IMR-90 (cell line): ENCODE measurements around the gene RPL6. TPM values are rescaled to one million over a fixed set of nuclear protein-coding genes. Genes with fewer than 3 reads are reported as not detected.

ENCODE experiments used
- ATAC-seq: fragments of 200-7000 bp; cut with Tn5 transposase; 2 replicates; pipeline ENCODE4 v1.9.1; 2020; ENCODE audit warnings: low read depth, mild to moderate bottlenecking, moderate library complexity
- BruUV-seq: library from RNA; stranded (reverse); fragments of 400-500 nt; replicated peaks from 2 replicates; lab custom pipeline; 2021; lab: Mats Ljungman, UMichigan
- CTCF ChIA-PET: fragments of 300-600 bp; formaldehyde crosslinking; extraction: SDS; loops from one replicate; lab custom pipeline; 2021; ENCODE audit warnings: antibody characterized with exemption; lab: Yijun Ruan, JAX
- POLR2A ChIA-PET: fragments of 300-600 bp; sonication (Branson Sonifier 250); formaldehyde crosslinking; loops from one replicate; lab custom pipeline; 2022; ENCODE audit warnings: antibody characterized with exemption; ENCODE audit not compliant: unreplicated experiment; lab: Charles Lee
- DNase-seq: peaks from one replicate; pipeline ENCODE4 v3.0.0; 2013
- H2AFZ ChIP-seq: replicated peaks from 2 replicates; pipeline ENCODE3; 2013; ENCODE audit warnings: low read length, mild to moderate bottlenecking; ENCODE audit not compliant: poor library complexity
- H2AK5ac ChIP-seq: 2 replicates; pipeline ENCODE4 v1.6.1; 2013; ENCODE audit warnings: low read depth, low read length, inconsistent platforms
- H2AK9ac ChIP-seq: replicated peaks from 2 replicates; pipeline ENCODE3; 2013; ENCODE audit warnings: mild to moderate bottlenecking, low read depth, low read length, moderate library complexity; ENCODE audit not compliant: poor library complexity
- H2BK120ac ChIP-seq: 2 replicates; pipeline ENCODE4 v1.6.1; 2013; ENCODE audit warnings: low read depth, low read length, inconsistent platforms
- H2BK15ac ChIP-seq: 3 replicates; pipeline ENCODE4 v1.6.1; 2013; ENCODE audit warnings: low read depth, low read length, inconsistent platforms
- H2BK20ac ChIP-seq: 2 replicates; pipeline ENCODE4 v1.6.1; 2013; ENCODE audit warnings: low read depth, mild to moderate bottlenecking, inconsistent platforms, low read length, moderate library complexity
- H2BK5ac ChIP-seq: 2 replicates; pipeline ENCODE4 v1.6.1; 2013; ENCODE audit warnings: mild to moderate bottlenecking, low read depth, low read length, inconsistent platforms; ENCODE audit not compliant: poor library complexity, severe bottlenecking
- H3K14ac ChIP-seq: replicated peaks from 2 replicates; pipeline ENCODE4 v1.6.1; 2013; ENCODE audit warnings: low read depth, low read length, inconsistent platforms
- H3K18ac ChIP-seq: 2 replicates; pipeline ENCODE4 v1.6.1; 2013; ENCODE audit warnings: low read depth, low read length, control low read depth
- H3K23ac ChIP-seq: 2 replicates; pipeline ENCODE4 v1.6.1; 2013; ENCODE audit warnings: low read depth, low read length, inconsistent platforms
- H3K27ac ChIP-seq: 2 replicates; pipeline ENCODE4 v1.5.1; 2013; ENCODE audit warnings: mild to moderate bottlenecking, control low read depth, low read length; ENCODE audit not compliant: insufficient read depth
- H3K27me3 ChIP-seq: 2 replicates; pipeline ENCODE4 v1.6.1; 2013; ENCODE audit warnings: low read length; ENCODE audit not compliant: control insufficient read depth, insufficient read depth
- H3K36me3 ChIP-seq: 2 replicates; pipeline ENCODE4 v1.6.1; 2013; ENCODE audit warnings: low read length, mixed read lengths; ENCODE audit not compliant: control insufficient read depth, insufficient read depth
- H3K4ac ChIP-seq: 2 replicates; pipeline ENCODE4 v1.6.1; 2013; ENCODE audit warnings: low read depth, low read length, inconsistent platforms
- H3K4me1 ChIP-seq: 2 replicates; pipeline ENCODE4 v1.6.1; 2013; ENCODE audit warnings: low read length, mixed read lengths; ENCODE audit not compliant: control insufficient read depth, insufficient read depth
- H3K4me2 ChIP-seq: 2 replicates; pipeline ENCODE4 v1.6.1; 2013; ENCODE audit warnings: low read depth, mild to moderate bottlenecking, control low read depth, low read length, moderate library complexity
- H3K4me3 ChIP-seq: 2 replicates; pipeline ENCODE4 v1.5.1; 2013; ENCODE audit warnings: low read depth, mild to moderate bottlenecking, control low read depth, low read length, moderate library complexity; ENCODE audit not compliant: insufficient read depth
- H3K56ac ChIP-seq: 2 replicates; pipeline ENCODE4 v1.6.1; 2013; ENCODE audit warnings: low read length, inconsistent platforms; ENCODE audit not compliant: insufficient read depth; ENCODE audit errors: extremely low read depth
- H3K79me1 ChIP-seq, 2 experiments: 2 replicates each; pipeline ENCODE4 v1.6.1; 2013; ENCODE audit warnings: low read length in 2 of 2, inconsistent platforms in 1 of 2, low read depth in 1 of 2
- H3K9ac ChIP-seq: 2 replicates; pipeline ENCODE4 v1.6.1; 2013; ENCODE audit warnings: low read depth, low read length, control low read depth
- H3K9me1 ChIP-seq: 2 replicates; pipeline ENCODE4 v1.6.1; 2013; ENCODE audit warnings: low read length, inconsistent platforms; ENCODE audit not compliant: insufficient read depth
- H3K9me3 ChIP-seq: 2 replicates; pipeline ENCODE4 v1.6.1; 2013; ENCODE audit warnings: low read length; ENCODE audit not compliant: control insufficient read depth, insufficient read depth
- H4K20me1 ChIP-seq: 2 replicates; pipeline ENCODE4 v1.6.1; 2013; ENCODE audit warnings: low read length, inconsistent platforms; ENCODE audit not compliant: insufficient read depth
- H4K5ac ChIP-seq: 2 replicates; pipeline ENCODE4 v1.6.1; 2013; ENCODE audit warnings: mild to moderate bottlenecking, low read depth, low read length, control low read depth
- H4K8ac ChIP-seq, 2 experiments: 2 replicates each; pipeline ENCODE4 v1.6.1; 2013; ENCODE audit warnings: low read depth in 2 of 2, low read length in 2 of 2, control low read depth in 1 of 2, inconsistent platforms in 1 of 2
- H4K91ac ChIP-seq: 2 replicates; pipeline ENCODE4 v1.6.1; 2013; ENCODE audit warnings: low read depth, low read length, inconsistent platforms; ENCODE audit not compliant: insufficient read depth
- BHLHE40 ChIP-seq: fragments of 150-350 bp; IDR thresholded peaks from 2 replicates; pipeline ENCODE4 v1.6.1; 2016; ENCODE audit warnings: mild to moderate bottlenecking, low read depth, low read length
- CTCF ChIP-seq: conservative IDR thresholded peaks from 2 replicates; pipeline ENCODE4 v1.5.1; 2012; ENCODE audit warnings: mild to moderate bottlenecking, low read depth, low read length, improper control_type of control experiment
- FOS ChIP-seq: fragments of 150-350 bp; IDR thresholded peaks from 2 replicates; pipeline ENCODE4 v1.6.1; 2016; ENCODE audit warnings: low read depth, low read length
- MAZ ChIP-seq: IDR thresholded peaks from 2 replicates; pipeline ENCODE4 v1.6.1; 2012; ENCODE audit warnings: low read depth, mild to moderate bottlenecking, low read length, improper control_type of control experiment, moderate library complexity, borderline replicate concordance
- MXI1 ChIP-seq: IDR thresholded peaks from 2 replicates; pipeline ENCODE4 v1.6.1; 2012; ENCODE audit warnings: low read depth, mild to moderate bottlenecking, low read length, moderate library complexity, borderline replicate concordance
- NFE2L2 ChIP-seq: fragments of 150-350 bp; IDR thresholded peaks from 2 replicates; pipeline ENCODE4 v1.6.1; 2016; ENCODE audit warnings: low read depth, mild to moderate bottlenecking, low read length
- POLR2A ChIP-seq: IDR thresholded peaks from 2 replicates; pipeline ENCODE4 v1.6.1; 2012; ENCODE audit warnings: mild to moderate bottlenecking, low read depth, low read length
- RAD21 ChIP-seq: IDR thresholded peaks from 2 replicates; pipeline ENCODE4 v1.6.1; 2012; ENCODE audit warnings: low read length, improper control_type of control experiment
- RFX5 ChIP-seq: IDR thresholded peaks from 2 replicates; pipeline ENCODE4 v1.8.0; 2012; ENCODE audit warnings: low read depth, mild to moderate bottlenecking, low read length, moderate library complexity
- SMC3 ChIP-seq: fragments of 150-350 bp; IDR thresholded peaks from 2 replicates; pipeline ENCODE4 v1.6.1; 2016; ENCODE audit warnings: low read depth, mild to moderate bottlenecking, antibody characterized with exemption, low read length, moderate library complexity
- WGBS, 2 experiments: methylation state at CpG; one replicate each; pipeline versions ENCODE4 v1.1.5 to v1.1.7; 2013; ENCODE audit warnings: missing lambda C conversion rate in 2 of 2; ENCODE audit not compliant: insufficient read length in 1 of 2; ENCODE audit errors: extremely low coverage in 2 of 2; 5-methylcytosine and 5-hydroxymethylcytosine counted together
- dilution Hi-C: fragments of 300-500 bp; cut with HindIII; formaldehyde crosslinking; loops from one replicate; pipeline ENCODE4 v1.14.3; 2018; ENCODE audit warnings: low sequenced_read_pairs; ENCODE audit not compliant: unreplicated experiment
- in situ Hi-C: fragments of 300-500 bp; cut with MboI; formaldehyde crosslinking; loops from 3 replicates; pipeline ENCODE4 v1.14.3; 2019; ENCODE audit warnings: low sequenced_read_pairs, inconsistent platforms, mixed read lengths
- intact Hi-C: fragments of 100-400 bp; cut with micrococcal nuclease; formaldehyde crosslinking; loops from 2 replicates; pipeline ENCODE4 v1.10.0; 2022
- polyA plus RNA-seq, 3 experiments: library from polyadenylated mRNA; depleted of rRNA; stranded (reverse); fragments of >200 nt; gene quantifications; 2 replicates each; pipeline ENCODE4 v1.2.3, GENCODE V29; 2012; ENCODE audit warnings: low replicate concordance in 1 of 3
- total RNA-seq: library from RNA; depleted of rRNA; stranded (reverse); fragments of >200 nt; gene quantifications from 2 replicates; pipeline ENCODE4 v1.2.3, GENCODE V29; 2012
- TF ChIP-seq, protein P1 (sequence below): fragments of 150-350 bp; IDR thresholded peaks from 2 replicates; pipeline ENCODE4 v1.6.1; 2016; ENCODE audit warnings: low read depth, mild to moderate bottlenecking, low read length, moderate library complexity, borderline replicate concordance
- TF ChIP-seq, protein P2 (sequence below): fragments of 150-350 bp; IDR thresholded peaks from 2 replicates; pipeline ENCODE4 v1.6.1; 2017; ENCODE audit warnings: mild to moderate bottlenecking, antibody characterized with exemption, low read length, low read depth

Gene RPL6
- total and polyA plus RNA-seq, 2 of the 4 experiments (the other 2 are of a cell fraction), result 1,317 to 1,694 TPM

- H4K91ac ChIP-seq, result no peak overlapping the region
- H3K27ac ChIP-seq, result no peak overlapping the region
- 66% methylated on average over 4 of the region's 5 CpGs; no CpG with 5 or more reads in 1 of the 2 experiments for WGBS, 2 experiments
- H2AFZ ChIP-seq, result no peak overlapping the region
- no peak overlapping the region for H2BK5ac ChIP-seq
- CTCF ChIA-PET, result interaction anchor here (0.6 kb wide), 1 partner anchor 22 kb away, joined by 3 read pairs; no protein-coding TSS in a partner anchor
- in situ Hi-C loops, result no loop called here
- H2BK120ac ChIP-seq, result no peak overlapping the region
- dilution Hi-C loops, result no loop called here
- H3K56ac ChIP-seq, result no peak overlapping the region
- DNase-seq (no peak), ATAC-seq (no peak)
- no peaks in the 10 kb centered on the region for H3K36me3 ChIP-seq
- H3K4ac ChIP-seq, result no peak overlapping the region
- no peak overlapping the region for H3K18ac ChIP-seq
- no peak overlapping the region for H3K14ac ChIP-seq
- peaks cover 11 to 56% of the 10 kb centered on the region in 2 experiments for H3K79me1 ChIP-seq
- no peak overlapping the region for H3K9ac ChIP-seq
- TF ChIP-seq RFX5 (no peak), BHLHE40 (no peak), MXI1 (no peak), NFE2L2 (no peak), RAD21 (no peak), FOS (no peak), SMC3 (no peak), MAZ (no peak), CTCF (no peak), POLR2A (no peak)
- TF ChIP-seq, protein P1, sequence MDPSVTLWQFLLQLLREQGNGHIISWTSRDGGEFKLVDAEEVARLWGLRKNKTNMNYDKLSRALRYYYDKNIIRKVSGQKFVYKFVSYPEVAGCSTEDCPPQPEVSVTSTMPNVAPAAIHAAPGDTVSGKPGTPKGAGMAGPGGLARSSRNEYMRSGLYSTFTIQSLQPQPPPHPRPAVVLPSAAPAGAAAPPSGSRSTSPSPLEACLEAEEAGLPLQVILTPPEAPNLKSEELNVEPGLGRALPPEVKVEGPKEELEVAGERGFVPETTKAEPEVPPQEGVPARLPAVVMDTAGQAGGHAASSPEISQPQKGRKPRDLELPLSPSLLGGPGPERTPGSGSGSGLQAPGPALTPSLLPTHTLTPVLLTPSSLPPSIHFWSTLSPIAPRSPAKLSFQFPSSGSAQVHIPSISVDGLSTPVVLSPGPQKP, result no peak
- TF ChIP-seq, protein P2, sequence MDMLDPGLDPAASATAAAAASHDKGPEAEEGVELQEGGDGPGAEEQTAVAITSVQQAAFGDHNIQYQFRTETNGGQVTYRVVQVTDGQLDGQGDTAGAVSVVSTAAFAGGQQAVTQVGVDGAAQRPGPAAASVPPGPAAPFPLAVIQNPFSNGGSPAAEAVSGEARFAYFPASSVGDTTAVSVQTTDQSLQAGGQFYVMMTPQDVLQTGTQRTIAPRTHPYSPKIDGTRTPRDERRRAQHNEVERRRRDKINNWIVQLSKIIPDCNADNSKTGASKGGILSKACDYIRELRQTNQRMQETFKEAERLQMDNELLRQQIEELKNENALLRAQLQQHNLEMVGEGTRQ, result no peak
- no TSS peak for BruUV-seq
- intact Hi-C loops, result no loop called here
- no peak overlapping the region for H3K4me3 ChIP-seq
- no peak overlapping the region for H4K5ac ChIP-seq
- H3K9me3 ChIP-seq, result no peaks in the 10 kb centered on the region
- peaks cover 74% of the 10 kb centered on the region for H4K20me1 ChIP-seq
- no peaks in the 10 kb centered on the region for H3K27me3 ChIP-seq
- H3K4me2 ChIP-seq, result peak overlapping the region; percentile 27; the same call in 1 of the 2 replicates
- H4K8ac ChIP-seq, result no peak overlapping the region
- H3K4me1 ChIP-seq, result peaks cover 7% of the 10 kb centered on the region
- H2BK15ac ChIP-seq, result no peak overlapping the region
- no peak overlapping the region for H2AK9ac ChIP-seq
- H2BK20ac ChIP-seq, result no peak overlapping the region
- H3K9me1 ChIP-seq, result peaks cover 5% of the 10 kb centered on the region; the same call in 1 of the 2 replicates
- H3K23ac ChIP-seq, result no peak overlapping the region
- POLR2A ChIA-PET, result interaction anchor here (0.8 kb wide), 1 partner anchor 407 kb away, joined by 3 read pairs; no protein-coding TSS in a partner anchor
- no peak overlapping the region for H2AK5ac ChIP-seq
These were observed 13.1 kb upstream of the RPL6 start for GRCh38 chr12:112422531-112422930.
